Left hindlimb (tissue), 1 donor: Measurements from ENCODE around the gene RAB8B.
A peak's percentile ranks its signal among the peaks of the same experiment; 100 is the strongest.

Experiments used
- DNase-seq: peaks from one replicate; pipeline ENCODE4 v3.0.0-alpha.2; 2018

The RAB8B gene

GRCh38 chr15:63188926-63189871, at the start of gene RAB8B:
TSS of gene RAB8B (plus strand) at chr15:63189606. CDS start at chr15:63189625, 19 bp downstream.
- peak; percentile 99 for DNase-seq

DNA sequence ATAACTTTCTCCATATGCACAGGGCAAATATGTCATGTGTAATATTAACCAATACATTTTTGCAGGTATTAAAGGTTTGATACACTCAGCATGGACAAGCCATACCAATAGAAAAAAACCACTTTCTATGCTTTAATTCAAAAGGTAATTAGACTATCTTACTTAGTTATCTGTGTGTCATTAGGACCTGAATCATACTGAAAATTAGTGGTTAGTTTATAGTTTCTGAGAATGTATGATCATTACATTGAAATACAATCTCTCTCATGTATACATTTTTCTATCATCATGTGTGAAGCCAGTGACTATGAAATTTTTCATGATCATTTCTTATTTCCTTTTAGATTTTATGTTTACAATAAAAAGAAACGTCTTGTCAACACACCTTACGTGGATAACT, 48.5 kb upstream of the RAB8B start:
- no peak for DNase-seq

DNA sequence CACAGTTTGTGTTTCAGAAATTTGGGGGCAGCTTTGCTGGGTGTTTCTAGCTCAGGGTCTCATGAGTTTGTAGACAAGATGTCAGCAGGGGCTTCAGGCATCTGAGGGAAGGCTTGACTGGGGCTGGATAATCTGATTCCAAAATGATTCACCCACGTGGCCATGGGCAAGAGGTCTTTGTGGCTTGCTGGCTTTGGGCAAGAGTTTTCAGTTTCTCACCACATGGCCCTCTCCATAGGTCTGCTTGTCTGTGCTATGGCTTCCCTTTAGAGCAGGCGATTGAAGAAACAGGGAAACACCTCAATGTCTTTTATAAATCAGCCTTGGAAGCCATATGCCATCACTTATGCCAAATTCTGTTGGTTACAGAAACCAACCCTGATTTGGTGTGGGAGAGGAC, 44.0 kb upstream of the RAB8B start:
- DNase-seq: no peak

DNA sequence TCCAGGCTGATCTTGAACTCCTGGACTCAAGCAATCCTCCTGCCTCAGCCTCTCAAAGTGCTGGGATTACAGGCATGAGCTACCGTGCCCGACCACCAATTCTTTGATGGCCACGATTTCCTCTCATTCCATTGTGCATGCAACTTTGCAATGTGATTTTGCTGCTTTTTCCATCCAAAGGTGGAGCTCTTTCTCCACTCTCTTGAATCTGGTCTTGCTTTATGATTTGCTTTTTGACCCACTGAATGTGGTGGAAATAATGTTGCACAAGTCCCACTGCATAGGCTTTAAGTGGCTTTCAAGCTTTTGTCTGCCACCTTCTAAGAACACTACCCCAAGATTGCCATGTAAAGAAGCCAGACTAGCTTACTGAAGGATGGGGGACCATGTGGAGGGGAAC, 42.7 kb upstream of the RAB8B start:
- DNase-seq: no peak

DNA sequence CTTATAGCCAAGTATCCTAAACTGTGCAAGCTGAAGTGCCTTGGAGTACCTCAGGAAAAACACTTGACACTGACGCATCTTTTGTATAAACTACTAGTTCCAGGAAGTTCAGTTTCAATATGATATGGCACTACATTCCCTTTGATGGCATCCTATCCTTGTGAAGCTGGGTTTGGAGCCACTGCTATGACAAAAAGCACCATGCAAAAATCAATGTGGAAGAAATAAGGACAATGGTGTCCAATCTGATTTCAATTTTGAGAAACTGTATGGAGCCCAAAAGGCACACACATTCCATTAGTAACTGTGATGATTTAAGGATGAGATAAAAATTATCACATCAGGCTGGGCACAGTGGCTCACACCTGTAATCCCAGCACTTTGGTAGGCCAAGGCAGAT, 37.7 kb upstream of the RAB8B start:
- DNase-seq: no peak

DNA sequence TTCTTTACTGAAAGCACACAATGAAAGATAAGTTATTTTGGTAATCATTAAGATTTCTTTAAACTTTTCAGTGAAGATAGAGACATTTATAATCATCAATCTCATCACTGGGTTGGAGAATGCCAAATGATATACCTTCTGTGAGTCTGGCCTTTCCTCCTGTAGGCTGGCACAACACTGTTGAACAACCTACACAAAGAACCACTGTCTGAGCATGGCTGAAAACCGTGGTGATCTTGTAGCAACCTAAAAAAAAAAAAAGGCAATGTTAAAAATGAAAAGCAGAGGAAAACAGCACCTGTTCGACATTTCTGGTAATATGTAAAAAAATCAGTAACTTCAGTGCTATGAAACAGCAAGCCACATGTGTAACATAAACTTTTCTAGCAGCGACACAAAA, 33.9 kb upstream of the RAB8B start:
- no peak for DNase-seq

DNA sequence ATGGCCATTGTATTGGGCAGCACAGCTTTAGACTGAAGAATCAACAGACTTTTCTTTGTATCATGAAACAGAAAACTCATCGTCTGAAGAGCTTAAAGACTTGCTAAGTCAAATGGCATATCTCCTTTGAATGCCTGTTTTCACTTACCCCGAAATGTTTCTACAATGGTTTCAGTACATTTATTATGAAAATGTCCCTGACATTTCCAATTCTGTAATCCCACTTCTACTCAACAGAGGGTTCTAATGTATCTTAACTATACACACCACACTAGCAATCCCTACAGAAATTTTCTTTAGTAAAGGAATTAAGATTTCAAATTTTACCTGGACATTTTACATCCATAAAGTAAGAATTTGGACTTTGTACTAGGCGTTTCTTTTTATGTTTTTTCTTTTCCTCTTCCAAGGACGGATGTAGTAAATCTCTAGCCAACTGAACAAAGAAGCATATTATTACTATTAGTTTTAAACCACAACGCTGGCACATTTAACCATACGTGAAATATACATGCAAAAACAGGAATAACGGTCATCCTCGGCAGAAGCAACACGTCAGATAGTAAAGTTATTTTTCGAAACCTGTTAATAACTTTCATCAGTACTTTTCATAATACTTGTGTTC, 33.2 kb upstream of the RAB8B start:
- DNase-seq: no peak

DNA sequence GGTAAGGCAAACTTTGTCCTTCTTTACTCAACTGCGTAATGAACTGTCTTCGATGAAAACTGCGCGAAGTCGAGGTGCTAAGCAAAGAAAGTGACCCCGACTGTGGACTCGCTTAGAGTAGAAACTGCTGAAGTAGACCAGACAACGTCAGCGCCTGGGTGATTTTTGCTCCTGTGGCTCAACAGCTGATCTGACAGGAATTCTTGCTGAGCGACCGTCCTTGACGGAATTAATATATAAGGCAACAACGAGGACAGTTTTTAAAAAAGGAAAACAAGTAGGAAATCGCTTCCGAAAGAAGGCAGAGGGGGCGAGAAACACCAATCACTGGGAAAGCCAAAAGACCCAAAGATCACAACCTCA, 32.7 kb upstream of the RAB8B start:
- DNase-seq: peak; percentile 38

DNA sequence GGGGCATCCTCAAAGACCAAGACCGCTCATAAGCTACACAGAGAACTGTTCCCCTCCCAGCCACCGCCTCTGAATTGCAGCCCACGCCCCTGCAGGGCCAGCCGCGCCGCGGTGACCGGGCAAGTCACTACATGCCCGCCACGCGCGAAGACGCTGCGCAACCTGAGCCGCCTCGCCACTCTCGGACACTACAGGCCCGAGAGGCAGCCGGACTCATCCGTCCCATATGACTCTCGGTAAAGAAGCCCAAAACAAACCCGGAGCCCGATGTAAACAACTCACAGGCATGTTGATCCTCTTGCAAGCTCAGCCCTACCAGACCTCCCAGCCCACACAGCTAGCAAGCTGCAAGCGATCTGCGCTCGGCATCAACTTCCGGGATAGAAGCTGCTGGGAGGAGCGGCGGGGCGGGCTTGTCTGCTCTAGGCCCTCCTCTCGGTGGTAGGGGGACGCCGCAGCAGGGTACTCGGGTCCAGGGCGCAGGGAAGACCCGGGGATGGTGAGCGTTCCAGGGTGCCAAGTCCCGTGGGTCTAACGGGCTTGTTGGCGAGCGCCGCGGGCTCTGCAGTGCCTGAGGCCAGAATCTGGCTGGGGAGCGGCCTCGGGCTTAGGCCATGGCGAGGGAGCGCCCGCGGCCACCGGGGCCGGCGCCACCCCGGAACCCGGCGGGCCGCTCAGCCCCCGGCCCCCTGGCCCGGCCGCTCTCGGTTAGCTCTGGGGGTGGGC, 32.1 kb upstream of the RAB8B start, which contains the start of gene RPS27L:
TSS of gene RPS27L (minus strand) at position 360 of the 726 bp plus-strand sequence. CDS start at position 288, 72 bp downstream.
- peak; percentile 95 for DNase-seq

DNA sequence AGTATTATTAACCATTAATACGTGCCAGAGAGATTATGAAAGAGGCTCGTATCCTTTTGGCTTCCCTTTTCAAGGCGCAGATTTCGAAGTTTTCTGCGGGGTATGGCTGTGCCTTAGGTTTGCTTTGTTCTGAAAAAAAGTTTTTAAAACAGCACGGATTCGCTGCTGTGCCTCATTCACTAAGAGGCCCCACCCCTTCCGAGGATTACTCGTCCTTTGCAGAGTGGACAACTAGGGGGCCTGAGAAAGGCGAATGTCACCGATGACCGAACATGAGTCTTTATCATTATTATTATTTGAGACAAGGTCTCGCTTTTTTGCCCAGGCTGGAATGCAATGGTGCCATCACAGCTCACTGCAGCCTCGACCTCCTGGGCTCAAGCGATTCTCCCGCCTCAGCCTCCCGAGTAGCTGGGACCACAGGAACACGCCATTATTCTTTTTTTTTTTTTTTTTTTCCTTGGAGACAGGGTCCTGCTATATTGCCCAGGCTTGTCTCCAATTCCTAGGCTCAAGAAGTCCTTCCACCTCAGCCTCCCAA, 31.4 kb upstream of the RAB8B start:
- DNase-seq: peak; percentile 70

GRCh38 chr15:63160638-63161037, 28.8 kb upstream of the RAB8B start:
- no peak for DNase-seq

- DNase-seq: no peak
Observed at GRCh38 chr15:63163217-63163616, 26.2 kb upstream of the RAB8B start.

GRCh38 chr15:63165166-63165859, 24.1 kb upstream of the RAB8B start:
- no peak for DNase-seq

DNA sequence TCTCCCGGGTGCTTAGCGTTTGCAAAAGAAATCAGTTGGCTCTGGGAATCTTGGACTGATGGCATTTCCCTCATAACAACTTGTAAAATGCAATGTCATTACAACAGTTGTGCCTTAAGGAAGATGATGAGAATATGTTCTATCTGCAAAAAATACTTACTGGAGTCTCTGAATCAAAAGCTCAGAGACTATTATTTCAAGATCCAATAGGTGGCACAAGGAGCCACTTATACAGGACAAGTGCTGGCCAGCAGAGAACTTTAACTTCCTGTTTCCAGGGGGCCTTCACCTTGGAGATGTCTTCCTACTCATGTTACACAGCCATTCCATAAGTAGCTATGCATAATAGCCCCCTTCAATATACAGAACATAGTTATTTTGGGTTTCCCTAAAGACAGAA, 23.2 kb upstream of the RAB8B start:
- no peak for DNase-seq

GRCh38 chr15:63169788-63170187, 19.6 kb upstream of the RAB8B start:
- no peak for DNase-seq

GRCh38 chr15:63172376-63172775, 17.0 kb upstream of the RAB8B start:
- no peak for DNase-seq

DNA sequence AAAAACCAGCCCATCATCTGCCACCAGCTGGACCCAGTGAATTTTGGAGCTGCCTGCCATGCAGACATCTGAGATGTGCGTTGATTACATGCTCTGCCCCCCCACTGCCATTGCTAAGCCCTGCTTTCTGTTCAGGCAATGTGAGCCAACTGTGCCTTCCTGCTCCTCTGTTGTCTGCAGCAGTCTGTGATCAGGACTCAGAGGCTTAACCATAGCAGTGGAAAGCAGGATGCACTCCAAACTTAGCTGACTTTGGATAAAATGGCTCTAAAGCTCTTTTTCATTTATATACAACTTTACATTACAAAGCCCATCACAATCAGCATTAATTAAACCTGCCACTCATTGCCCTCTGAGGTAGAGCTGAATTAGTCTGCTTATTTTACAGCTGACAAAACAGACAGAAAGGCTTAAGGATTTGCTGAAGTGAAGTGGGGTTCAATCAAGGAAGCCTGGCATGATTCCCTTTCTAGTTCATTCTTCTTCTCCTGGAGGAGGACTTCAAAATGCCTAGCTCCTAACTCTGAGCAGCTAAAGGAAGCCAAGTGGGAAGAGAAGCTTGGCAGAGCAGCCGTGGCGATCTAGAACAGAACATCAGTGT, 16.5 kb upstream of the RAB8B start:
- peak; percentile 43 for DNase-seq

DNA sequence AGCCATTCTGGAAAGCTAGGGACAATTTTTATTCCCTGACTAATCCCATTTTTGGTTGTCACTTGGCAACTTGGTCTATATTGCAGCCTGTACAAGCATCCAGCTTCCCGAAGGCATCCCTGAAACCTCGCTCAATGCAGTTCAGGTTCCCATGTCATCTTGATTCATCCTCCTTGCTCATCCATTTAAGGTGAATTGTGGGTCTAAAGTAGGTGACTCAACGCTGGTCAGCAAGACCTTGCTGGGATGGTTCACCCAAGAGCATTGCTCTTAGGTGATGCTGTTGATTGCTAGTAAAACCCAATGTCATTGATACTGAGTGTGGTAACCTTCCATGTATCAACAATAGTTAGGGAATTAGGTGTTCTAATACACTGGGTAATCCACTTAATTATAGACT, 13.1 kb upstream of the RAB8B start:
- no peak for DNase-seq

DNA sequence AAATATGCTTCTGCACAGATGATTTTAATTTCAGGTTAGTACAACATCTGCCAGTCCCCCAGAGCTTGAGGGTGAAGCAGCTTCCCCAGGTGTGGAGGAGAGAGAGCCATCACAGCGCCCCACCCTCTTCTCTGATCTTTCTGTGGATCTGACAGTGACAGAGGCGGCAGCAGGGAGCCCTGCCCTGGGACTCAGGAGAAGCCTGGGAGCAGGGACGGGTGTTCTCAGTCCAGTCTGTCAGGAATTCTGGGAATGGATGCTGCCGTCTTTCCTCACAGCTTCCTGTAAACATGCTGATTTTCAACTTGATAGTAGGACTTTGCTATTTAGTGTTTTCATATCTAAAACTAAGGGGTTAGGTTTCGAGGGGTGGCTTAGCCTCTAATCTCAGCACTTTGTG, 11.4 kb upstream of the RAB8B start:
- DNase-seq: no peak

GRCh38 chr15:63180746-63181145, 8.7 kb upstream of the RAB8B start:
- DNase-seq: no peak

- no peak for DNase-seq
Observed at GRCh38 chr15:63181648-63182047, 7.8 kb upstream of the RAB8B start.

DNA sequence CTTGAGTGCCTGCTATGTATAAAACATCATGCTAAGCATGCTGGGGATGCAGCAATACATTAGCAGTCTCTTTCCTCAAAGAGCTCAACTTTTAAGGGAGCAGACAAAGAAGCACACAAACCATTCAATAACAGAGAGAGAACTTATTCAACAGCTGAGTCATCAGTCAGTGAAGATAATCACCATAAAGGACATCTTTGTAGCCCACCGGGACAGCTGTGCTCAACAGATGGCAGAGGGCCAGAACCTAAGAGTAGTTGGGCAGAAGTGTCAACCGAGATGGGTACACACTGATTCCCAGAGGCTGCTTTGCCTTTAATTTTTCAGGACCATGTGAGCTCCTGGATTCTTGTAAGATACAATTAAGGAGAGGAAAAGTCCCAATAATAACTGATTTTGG, 4.2 kb upstream of the RAB8B start:
- DNase-seq: no peak
